SKM-1 treated with dmso at 0.1 percent for 144 hours (cell line): ENCODE results near the gene PLEKHA5.
"Not testable (repeated sequence)": the region's sequence is repeated elsewhere in the genome, so short reads cannot be mapped to it uniquely, and the experiment has no call there.

ENCODE experiments used
- DNase-seq: peaks from one replicate; lab custom pipeline; 2025; ENCODE audit not compliant: unreplicated experiment; lab: John Stamatoyannopoulos, UW

PLEKHA5 gene

DNA sequence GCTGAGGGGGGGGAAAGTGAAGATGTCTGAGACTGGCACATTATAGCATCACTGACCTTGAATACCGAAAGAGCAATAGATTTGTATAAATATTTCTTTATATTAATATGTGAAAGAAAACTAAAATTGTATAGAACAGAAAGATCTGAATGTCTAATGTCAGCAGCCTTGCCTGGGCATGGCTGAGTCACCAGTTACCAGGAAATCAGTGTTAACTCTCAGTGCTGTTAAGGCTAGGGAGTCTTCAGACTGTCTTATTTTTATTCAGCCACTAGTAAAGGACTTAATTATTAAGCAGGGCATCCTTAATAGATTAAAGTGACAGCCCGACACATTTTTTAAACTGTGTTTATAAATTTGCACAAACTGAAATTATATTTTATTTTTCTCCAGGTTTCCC, 186.9 kb downstream of the PLEKHA5 start:
- DNase-seq, result no peak

DNA sequence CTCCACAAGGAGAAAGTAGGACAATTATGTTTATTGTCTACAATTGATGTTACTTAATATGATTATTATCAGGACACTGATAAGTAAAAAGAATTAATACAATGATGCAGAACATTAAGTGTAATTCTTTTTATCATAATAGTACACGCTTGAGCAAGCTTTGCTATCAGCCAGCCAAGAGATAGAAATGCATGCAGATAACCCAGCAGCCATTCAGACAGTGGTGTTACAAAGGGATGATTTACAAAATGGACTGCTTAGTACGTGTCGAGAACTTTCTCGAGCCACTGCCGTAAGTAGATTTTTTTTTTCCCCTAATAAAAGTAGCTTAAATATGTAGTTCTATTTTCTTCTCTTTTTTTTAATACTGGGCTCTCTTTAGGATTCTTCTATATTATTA, 192.8 kb downstream of the PLEKHA5 start:
- no peak for DNase-seq

DNA sequence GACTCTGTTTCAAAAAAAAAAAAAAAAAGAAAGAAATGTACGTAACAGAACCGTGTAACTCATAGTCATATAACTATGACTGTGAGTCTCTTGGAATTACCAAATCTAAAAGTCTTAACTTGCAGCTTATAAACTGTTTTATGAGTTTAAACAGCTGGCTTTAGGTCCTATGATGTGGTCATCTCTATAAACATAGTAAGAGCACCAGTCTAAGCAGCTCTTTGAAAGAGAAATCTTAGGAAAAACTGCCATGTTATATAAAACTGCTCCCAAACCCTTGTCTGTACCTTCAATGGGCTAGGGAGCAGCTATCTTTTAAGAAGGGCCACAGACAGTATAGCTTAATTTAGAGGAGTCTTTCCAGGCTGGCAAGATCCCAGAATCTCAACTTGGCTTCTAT, 194.3 kb downstream of the PLEKHA5 start:
- DNase-seq, result no peak

DNA sequence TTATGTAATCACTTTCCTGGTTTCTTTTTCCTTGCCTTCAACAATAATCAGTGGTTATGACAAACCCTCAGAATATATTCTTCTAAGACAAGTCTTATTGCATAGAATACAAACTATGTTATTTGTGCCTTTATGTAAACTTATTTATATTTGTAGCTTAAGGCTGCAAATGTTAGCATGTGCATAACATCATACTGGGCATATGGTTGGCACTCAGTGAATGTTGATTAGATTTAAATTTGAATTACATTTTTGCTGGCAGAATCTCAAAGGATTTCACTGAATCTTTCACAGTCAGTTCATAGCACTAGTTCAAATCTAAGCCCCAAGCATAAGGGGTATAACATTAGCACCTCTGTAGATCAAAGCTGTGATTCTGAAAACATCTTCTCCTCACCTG, 196.6 kb downstream of the PLEKHA5 start:
- no peak for DNase-seq

DNA sequence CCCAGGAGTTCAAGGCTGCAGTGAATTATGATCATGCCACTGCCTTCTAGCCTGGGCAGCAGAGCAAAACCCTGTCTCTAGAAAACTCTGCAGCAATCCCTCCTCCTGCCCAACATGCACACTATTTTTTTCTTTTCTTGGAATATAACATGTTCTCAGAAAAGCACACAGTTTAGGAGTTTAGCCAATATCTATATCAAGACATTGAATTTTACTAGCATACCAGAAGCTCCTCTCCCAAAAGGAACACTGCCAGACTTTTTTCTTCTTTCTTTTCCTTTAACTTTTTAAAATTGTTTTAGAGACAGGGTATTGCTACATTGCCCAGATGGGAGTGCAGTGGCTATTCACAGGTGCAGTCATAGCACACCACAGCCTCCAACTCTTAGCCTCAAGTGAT, 202.7 kb downstream of the PLEKHA5 start:
- DNase-seq, result no peak

DNA sequence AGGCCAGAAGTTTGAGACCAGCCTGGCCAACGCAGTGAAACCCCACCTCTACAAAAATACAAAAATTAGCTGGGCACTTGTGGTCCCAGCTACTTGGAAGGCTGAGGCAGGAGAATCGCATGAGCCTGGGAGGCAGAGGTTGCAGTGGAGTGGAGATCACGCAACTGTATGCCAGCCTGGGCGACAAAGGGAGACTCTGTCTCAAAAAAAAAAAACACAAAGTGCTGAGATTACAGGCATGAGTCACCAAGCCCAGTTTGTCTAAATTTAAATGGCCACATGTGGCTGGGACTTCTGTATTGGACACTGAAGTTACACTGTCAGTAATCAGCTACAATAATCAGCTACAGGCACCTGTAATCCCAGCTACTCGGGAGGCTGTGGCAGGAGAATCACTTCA, 208.9 kb downstream of the PLEKHA5 start:
- no peak for DNase-seq

DNA sequence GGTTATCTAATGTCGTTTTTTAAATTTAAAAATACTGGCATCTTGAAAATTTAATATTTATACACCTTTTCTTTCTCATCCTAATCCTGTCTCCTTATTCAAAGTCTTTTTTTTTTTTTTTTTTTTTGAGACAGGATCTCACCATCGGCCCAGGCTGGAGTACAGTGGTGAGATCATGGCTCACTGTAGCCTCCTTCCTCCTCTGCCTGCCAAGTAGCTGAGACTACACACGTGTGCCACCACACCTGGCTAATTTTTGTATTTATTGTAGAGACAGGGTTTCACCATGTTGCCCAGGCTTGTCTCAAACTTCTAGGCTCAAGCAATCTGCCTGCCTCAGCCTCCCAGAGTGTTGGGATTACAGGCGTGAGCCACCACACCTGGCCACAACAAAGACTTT, 221.3 kb downstream of the PLEKHA5 start:
- DNase-seq, result not testable (repeated sequence)

DNA sequence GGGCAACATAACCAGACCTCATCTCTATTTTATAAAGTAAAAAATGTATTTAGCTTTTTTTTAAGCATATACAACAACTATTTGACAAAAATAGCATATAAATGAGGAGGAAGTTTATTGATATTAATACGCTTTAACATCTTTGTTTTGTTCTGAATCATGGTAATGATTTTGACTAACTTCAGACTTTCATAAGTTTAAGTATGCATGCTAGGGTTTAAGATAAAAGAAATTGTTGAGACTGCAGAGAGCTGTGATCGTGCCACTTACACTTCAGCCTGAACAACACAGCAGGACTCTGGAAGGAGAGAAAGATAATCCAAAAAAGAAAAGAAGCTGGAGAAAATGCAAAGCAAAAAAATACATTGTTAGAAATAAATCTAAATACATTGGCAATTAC, 221.8 kb downstream of the PLEKHA5 start:
- no peak for DNase-seq

DNA sequence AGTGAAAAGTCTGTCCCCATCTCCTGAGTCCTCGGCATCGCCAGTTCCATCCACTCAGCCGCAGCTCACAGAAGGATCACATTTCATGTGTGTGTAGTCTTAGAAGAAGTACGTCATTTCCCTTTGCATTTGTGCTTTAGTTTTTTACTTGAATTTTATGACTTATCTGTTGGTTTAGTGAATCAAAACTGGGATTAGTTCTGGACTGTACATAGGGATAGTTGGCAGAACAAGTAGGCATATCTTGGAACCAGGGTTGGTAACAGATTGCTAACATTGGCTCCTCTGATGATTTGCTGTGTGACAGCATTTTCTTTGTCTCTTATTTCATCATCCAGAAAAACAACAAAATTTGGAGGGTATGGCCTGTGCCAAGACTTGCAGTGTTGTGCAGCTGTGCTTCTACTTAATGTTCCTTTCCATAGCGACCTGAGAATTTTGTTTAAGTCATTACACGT, 240.2 kb downstream of the PLEKHA5 start:
- DNase-seq, result no peak

DNA sequence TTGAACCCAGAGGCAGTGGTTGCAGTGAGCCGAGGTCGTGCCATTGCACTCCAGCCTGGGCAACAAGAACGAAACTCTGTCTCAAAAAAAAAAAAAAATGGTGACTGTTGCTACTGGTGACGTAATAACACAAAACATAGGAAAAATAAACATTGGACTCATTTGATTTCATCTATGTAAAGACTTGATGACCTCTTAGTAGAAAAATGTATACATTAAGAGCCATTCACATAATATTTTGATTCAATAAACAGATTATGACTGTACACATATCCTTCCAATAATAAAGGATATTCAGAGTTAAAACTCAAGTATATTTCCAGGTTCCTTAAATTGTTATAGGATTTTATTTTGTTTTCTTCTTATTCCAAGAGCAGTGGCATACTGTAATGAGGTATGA, 244.1 kb downstream of the PLEKHA5 start:
- no peak for DNase-seq

DNA sequence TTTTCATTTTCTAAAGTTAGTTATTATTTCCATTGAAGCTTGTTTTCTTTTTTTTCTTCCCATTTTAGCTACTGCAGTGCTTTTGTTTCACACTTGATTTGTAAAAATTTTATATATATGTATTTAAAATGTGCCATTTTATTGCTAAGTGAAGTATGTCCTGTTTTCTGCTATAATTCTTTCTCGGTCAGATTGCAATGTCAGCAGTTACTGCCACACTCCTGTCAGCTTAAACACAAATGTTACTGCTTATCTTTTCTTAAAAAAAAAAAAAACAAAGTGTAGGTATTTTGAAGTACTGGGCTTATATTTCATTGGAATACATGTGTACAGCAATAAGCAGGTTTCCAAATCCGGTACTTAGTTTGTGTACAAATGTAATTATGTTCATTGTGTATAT, 246.4 kb downstream of the PLEKHA5 start:
- DNase-seq, result no peak

DNA sequence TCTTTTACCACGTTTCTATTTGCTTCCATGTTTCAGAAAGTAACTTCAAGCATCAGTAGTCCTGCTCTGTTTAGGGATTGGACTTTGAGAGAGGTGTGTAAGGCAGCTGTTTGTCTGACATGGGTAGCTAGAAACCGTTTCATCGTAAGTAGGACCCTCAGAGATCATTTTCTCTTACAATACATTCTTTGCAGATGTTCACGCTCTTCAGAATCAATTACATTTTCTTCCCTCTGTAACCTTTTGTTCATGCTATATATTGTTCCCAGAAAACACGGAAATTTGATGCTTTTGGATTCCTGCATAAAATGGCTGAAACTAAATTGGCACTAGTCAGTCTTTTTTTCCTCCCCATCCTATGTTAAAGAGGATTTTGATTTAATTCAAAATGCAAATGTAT, 247.2 kb downstream of the PLEKHA5 start:
- no peak for DNase-seq

DNA sequence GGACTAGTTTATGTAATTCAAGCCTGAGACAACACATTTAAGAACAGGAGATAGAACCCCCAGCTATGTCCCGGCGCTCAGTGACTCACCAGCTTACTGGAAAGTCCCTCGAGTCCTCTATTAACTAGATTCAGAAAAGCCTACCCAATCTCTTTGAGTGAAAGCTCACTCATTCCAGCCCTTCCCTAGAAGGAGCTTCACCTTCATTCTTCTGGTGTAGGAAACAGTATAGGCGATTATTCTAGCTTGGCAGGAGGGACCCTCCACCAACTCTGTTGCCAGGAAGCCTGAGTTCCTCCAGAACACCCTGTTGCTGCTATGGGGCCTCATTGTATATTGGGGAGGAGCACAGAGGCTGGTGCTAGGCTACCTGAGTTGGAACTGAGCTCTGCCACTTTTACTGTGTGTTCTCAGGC, 252.6 kb downstream of the PLEKHA5 start:
- DNase-seq, result no peak

DNA sequence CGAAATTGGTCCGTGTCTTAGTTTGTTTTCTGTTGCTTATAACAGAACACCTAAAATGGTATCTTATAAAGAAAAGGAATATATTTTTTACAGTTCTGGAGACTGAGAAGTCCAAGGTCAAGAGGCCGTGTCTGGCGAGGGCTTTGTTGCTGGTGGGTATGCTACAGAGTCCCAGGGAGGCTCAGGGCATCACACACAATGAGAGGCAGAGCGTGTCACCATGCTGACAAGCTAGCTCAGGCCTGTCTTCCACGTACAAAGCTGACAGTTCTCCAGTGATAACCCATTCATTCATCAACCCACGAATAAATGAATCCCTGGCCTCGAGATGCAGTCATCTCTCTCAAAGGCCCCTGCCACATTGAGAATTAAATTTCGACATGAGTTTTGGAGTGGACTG, 253.0 kb downstream of the PLEKHA5 start:
- no peak for DNase-seq

DNA sequence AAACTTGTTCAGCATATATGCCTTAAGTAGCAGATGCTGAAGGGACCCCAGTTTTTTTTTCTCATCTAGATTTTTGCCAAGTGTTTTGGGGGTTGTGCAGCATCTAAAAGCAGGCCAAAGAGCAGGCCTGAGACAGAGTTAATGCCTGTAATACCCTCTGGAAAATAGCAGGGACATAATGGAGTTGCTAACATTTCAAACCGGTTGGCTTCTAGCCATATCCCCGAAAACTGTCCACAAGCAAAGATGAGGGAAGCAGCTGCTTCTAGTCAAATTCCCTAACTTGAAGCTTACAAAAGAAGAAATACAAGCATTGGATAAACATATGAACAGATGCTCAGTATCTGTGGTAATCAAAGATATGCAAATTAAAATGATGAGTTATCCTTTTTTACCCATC, 257.6 kb downstream of the PLEKHA5 start:
- DNase-seq, result no peak

DNA sequence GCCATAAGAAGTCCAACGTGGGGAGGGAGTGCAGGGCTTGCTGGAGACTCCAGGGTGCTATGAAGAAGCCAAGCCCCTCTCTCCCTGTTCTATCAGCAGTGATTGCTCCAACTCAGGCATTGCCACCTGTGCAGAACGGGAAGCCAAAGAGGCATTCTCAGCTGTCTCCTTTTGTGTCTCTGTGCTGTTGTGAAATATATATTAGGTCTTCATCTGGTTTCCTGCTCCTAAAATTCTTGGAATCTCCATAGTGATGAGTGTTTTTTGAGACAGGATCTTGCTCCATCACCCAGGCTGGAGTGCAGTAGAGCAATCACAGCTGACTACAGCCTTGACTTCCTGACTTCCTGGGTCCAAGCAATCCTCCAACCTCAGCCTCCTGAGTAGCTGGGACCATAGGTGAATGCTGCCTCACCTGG, 258.6 kb downstream of the PLEKHA5 start:
- DNase-seq, result no peak

DNA sequence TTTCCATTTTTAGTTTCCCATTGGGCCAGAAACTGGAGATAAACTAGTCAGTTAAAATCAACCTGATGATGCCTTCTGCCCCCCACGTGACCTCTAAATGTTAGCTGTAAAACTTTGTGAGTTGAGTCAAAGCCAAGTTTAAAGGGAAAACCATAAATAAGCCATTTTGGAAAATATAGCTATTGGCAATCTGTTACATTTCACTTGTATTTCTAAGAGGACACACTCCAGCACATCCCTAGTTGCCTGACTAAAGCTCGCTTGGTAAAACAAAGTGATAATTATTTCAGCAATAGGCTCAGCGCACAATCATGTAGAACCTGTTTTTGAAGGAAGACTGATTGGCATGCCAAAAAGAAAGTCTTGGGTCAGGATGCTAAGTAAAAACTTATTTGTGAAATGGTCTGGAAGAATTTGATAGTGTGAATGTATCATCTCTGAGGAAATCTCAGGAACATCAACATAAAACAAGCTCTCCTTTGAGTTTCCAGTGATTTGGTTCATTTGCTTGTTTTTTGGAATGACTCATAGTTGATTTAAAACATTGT, 260.6 kb downstream of the PLEKHA5 start:
- no peak for DNase-seq

DNA sequence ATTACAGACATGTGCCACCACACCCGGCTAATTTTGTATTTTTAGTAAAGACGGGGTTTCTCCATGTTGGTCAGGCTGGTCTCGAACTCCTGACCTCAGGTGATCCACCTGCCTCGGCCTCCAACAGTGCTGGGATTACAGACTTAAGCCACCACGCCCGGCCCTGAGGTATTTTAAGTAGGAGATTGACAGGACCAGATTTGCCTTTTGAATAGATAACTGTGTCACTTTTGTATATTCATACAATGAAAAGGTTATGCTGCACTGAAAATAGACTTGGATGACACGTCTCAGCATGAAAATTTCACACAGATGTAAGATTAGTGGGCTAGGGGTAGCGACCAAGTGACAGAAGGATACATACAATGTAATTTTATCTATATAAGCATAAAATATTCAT, 263.1 kb downstream of the PLEKHA5 start:
- not testable (repeated sequence) for DNase-seq

DNA sequence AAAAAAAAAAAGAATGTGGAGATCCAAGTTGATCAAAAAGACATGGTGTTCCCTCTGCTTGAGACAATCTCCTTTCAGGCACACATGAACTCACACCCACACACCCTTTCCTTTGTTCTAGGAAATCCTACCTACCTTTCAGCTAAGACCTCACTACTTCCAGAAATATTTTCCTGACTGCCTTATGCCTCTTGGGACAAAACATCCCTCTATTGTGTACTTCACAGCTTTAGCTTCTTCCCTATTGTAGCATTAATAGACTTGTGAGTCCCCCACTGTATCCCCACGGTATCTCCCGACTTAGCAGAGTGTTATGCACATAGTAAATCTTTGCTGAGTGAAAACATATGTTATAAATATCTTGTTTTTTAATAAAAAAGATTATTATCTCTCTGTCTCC, 264.9 kb downstream of the PLEKHA5 start:
- DNase-seq, result no peak

DNA sequence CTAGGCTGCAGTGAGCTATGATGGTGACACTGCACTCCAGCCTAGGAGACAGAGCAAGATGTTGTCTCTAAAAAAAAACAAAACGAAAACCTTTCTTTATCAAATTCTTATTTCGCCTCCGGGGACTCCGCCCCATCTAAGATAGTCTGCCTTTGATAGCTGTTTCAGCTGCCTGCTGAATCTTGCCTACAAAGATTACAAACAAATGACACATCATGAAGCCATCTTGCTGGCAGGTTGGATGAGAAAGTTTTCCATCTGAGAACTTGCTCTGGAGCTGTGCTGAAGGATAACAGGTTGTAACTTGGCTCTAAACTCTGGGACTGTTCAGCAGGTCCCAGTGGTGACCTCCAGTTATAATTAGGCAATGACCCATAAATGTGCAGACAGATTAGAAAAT, 268.0 kb downstream of the PLEKHA5 start:
- DNase-seq, result no peak

DNA sequence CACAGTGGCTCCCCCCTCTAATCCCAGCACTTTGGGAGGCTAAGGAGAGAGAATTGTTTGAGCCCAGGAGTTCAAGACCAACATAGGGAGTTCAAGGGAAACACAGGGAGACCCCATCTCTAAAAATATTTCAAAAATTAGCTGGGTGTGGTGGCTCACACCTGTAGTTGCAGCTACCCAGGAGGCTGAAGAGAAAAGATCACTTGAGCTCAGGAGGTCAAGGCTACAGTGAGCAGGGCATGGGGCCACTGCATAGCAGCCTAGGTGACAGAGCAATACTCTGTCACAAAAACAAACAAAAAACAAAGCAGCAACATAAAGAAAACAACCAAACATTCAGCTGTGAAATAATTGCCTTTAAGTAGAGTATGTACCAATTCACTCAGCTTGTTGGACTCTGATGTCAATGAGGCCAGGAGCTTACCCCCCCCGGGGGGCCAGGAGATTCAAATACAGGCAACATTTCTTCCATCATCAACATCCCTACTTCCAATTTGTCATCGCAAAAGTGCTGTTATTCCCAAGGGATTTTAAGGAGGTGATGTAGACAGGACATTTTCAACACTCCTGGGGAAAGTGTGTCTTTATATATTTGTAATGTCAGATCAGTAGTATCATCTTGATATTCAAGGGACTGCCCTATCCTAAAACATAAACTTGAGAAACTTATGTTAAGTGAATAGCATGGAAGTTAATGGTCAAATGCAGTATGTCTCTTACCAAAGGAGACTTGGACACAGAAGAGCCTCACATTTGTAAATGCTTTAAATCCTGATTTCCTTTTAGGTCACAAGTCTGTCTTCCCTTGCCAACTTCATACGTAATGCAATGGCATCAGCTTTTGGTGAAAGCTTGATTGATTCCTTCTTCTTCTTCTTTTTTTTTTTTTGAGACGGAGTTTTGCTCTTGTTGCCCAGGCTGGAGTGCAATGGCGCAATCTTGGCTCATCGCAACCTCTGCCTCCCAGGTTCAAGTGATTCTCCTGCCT, 269.1 kb downstream of the PLEKHA5 start:
- no peak for DNase-seq

DNA sequence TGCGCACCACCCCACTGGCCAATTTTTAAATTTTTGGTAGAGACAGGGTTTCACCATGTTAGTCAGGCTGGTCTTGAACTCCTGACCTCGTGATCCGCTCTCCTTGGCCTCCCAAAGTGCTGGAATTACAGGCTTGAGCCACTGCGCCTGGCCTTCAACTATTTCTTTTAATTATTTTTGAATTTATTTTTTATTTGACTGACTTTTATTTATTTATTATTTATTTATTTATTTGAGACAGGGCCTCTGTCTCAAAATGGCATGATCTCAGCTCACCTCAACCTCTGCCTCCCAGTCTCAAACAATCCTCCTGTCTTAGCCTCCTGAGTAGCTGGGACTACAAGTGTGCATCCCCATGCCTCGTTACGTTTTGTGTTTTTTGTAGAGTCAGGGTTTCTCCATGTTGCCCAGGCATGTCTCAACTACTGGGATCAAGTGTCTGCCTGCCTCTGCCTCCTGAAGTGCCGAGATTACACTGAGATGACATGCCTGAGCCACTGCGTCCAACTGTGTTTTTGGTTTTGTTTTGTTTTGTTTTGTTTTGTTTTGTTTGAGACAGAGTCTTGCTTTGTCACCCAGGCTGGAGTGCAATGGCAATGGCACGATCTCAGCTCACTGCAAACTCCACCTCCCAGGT, 271.2 kb downstream of the PLEKHA5 start:
- not testable (repeated sequence) for DNase-seq
